ENCODE data around the gene ESYT3. TPM values are rescaled to one million over a fixed set of nuclear protein-coding genes. Genes with fewer than 3 reads are reported as not detected.

The ESYT3 gene
- total RNA-seq, 2 experiments from 2014 or later = 0.22 TPM; not detected in 1

- Mint-ChIP-seq H3K4me3 (no peak overlapping the region), H3K9me3 (no peaks in the 10 kb centered on the region), H3K27me3 (peaks cover 4% of the 10 kb centered on the region), H3K36me3 (ENCODE audit: low read depth) (no peaks in the 10 kb centered on the region), H3K27ac (no peak overlapping the region), H3K4me1 (ENCODE audit: low read depth) (no peaks in the 10 kb centered on the region)
- Histone ChIP-seq H3K4me3 (ENCODE audit: low read length) (no peak overlapping the region), H3K4me1 (ENCODE audit: insufficient read depth, low read length) (no peaks in the 10 kb centered on the region), H3K36me3 (ENCODE audit: insufficient read depth, low read length) (no peaks in the 10 kb centered on the region), H3K27ac (ENCODE audit: low read depth in 1 of 2, low read length in 2 of 2) (no peak overlapping the region), H3K27me3 (ENCODE audit: control insufficient read depth in 1 of 2, insufficient read depth in 2 of 2, low read length in 2 of 2) (peaks cover 0 to 2% of the 10 kb centered on the region in 2 experiments), H3K9me3 (ENCODE audit: control insufficient read depth in 1 of 2, insufficient read depth in 1 of 2, low read length in 2 of 2) (no peaks in the 10 kb centered on the region)
- TF ChIP-seq, protein P1, sequence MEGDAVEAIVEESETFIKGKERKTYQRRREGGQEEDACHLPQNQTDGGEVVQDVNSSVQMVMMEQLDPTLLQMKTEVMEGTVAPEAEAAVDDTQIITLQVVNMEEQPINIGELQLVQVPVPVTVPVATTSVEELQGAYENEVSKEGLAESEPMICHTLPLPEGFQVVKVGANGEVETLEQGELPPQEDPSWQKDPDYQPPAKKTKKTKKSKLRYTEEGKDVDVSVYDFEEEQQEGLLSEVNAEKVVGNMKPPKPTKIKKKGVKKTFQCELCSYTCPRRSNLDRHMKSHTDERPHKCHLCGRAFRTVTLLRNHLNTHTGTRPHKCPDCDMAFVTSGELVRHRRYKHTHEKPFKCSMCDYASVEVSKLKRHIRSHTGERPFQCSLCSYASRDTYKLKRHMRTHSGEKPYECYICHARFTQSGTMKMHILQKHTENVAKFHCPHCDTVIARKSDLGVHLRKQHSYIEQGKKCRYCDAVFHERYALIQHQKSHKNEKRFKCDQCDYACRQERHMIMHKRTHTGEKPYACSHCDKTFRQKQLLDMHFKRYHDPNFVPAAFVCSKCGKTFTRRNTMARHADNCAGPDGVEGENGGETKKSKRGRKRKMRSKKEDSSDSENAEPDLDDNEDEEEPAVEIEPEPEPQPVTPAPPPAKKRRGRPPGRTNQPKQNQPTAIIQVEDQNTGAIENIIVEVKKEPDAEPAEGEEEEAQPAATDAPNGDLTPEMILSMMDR (IDR thresholded peaks at IDR 0.05) = no peak
- ChIA-PET CTCF (no interaction called here), POLR2A (no interaction called here)
- ATAC-seq (ENCODE audit: poor library complexity) = no peak
- intact Hi-C loops (cut with DNase I, micrococcal nuclease) = no loop called here
- no peak for DNase-seq
These were observed 44.4 kb upstream of the ESYT3 start for GRCh38 chr3:138389841-138390581.

GRCh38 chr3:138390582-138390932 is 43.9 kb upstream of the ESYT3 start:
- Histone ChIP-seq H3K4me3 (ENCODE audit: low read length) (no peak overlapping the region), H3K27ac (ENCODE audit: low read depth in 1 of 2, low read length in 2 of 2) (no peak overlapping the region), H3K9me3 (ENCODE audit: control insufficient read depth in 1 of 2, insufficient read depth in 1 of 2, low read length in 2 of 2) (no peaks in the 10 kb centered on the region), H3K27me3 (ENCODE audit: control insufficient read depth in 1 of 2, insufficient read depth in 2 of 2, low read length in 2 of 2) (peaks cover 0 to 2% of the 10 kb centered on the region in 2 experiments), H3K4me1 (ENCODE audit: insufficient read depth, low read length) (no peaks in the 10 kb centered on the region), H3K36me3 (ENCODE audit: insufficient read depth, low read length) (no peaks in the 10 kb centered on the region)
- no peak overlapping the region for H3K27ac Mint-ChIP-seq
- CTCF ChIA-PET = no interaction called here
- intact Hi-C loops (cut with DNase I, micrococcal nuclease) = no loop called here
- peaks cover 4% of the 10 kb centered on the region for H3K27me3 Mint-ChIP-seq
- H3K4me1 Mint-ChIP-seq (ENCODE audit: low read depth) = no peaks in the 10 kb centered on the region
- ATAC-seq (ENCODE audit: poor library complexity) (no peak), DNase-seq (no peak)
- TF ChIP-seq, protein P1 (IDR thresholded peaks at IDR 0.05) = no peak
- POLR2A ChIA-PET = no interaction called here
- H3K9me3 Mint-ChIP-seq = no peaks in the 10 kb centered on the region
- no peak overlapping the region for H3K4me3 Mint-ChIP-seq
- H3K36me3 Mint-ChIP-seq (ENCODE audit: low read depth) = no peaks in the 10 kb centered on the region

GRCh38 chr3:138394156-138394555 is 40.3 kb upstream of the ESYT3 start:
- Histone ChIP-seq H3K9me3 (ENCODE audit: control insufficient read depth in 1 of 2, insufficient read depth in 1 of 2, low read length in 2 of 2) (no peaks in the 10 kb centered on the region), H3K27ac (ENCODE audit: low read depth in 1 of 2, low read length in 2 of 2) (no peak overlapping the region), H3K4me1 (ENCODE audit: insufficient read depth, low read length) (no peaks in the 10 kb centered on the region), H3K27me3 (ENCODE audit: control insufficient read depth in 1 of 2, insufficient read depth in 2 of 2, low read length in 2 of 2) (no peaks in the 10 kb centered on the region), H3K36me3 (ENCODE audit: insufficient read depth, low read length) (no peaks in the 10 kb centered on the region), H3K4me3 (ENCODE audit: low read length) (no peak overlapping the region)
- TF ChIP-seq, protein P1 (IDR thresholded peaks at IDR 0.05) = no peak
- Mint-ChIP-seq H3K4me1 (ENCODE audit: low read depth) (no peaks in the 10 kb centered on the region), H3K27ac (no peak overlapping the region), H3K27me3 (peaks cover 4% of the 10 kb centered on the region), H3K9me3 (no peaks in the 10 kb centered on the region), H3K36me3 (ENCODE audit: low read depth) (no peaks in the 10 kb centered on the region), H3K4me3 (no peak overlapping the region)
- no peak for ATAC-seq (ENCODE audit: poor library complexity)
- CTCF ChIA-PET = no interaction called here
- no peak for DNase-seq
- intact Hi-C loops (cut with DNase I, micrococcal nuclease) = no loop called here
- POLR2A ChIA-PET = no interaction called here

All from CD4-positive, alpha-beta T cell (primary cell).